Gastrocnemius medialis (tissue), 4 donors: ENCODE measurements around the gene ING1.

Experiments
- POLR2A ChIP-seq, 2 donors: fragments of 450-650 bp; IDR thresholded peaks; one replicate each; pipeline ENCODE4 v1.6.1; 2017; ENCODE audit warnings: antibody characterized with exemption in 2 of 2, mild to moderate bottlenecking in 2 of 2, moderate library complexity in 2 of 2
- TF ChIP-seq, protein P1 (sequence below), 5 experiments: fragments of 450-650 bp in 3 of 5; fragments of 200-600 bp in 2 of 5; sonication (generic) in 2 of 5; IDR thresholded peaks in 4 of 5; conservative IDR thresholded peaks in 1 of 5; 1 replicate in 4 of 5; 2 replicates in 1 of 5; pipeline ENCODE4 v1.5.1; 2016 to 2019; ENCODE audit warnings: antibody characterized with exemption in 5 of 5, mild to moderate bottlenecking in 3 of 5, moderate library complexity in 3 of 5

DNA sequence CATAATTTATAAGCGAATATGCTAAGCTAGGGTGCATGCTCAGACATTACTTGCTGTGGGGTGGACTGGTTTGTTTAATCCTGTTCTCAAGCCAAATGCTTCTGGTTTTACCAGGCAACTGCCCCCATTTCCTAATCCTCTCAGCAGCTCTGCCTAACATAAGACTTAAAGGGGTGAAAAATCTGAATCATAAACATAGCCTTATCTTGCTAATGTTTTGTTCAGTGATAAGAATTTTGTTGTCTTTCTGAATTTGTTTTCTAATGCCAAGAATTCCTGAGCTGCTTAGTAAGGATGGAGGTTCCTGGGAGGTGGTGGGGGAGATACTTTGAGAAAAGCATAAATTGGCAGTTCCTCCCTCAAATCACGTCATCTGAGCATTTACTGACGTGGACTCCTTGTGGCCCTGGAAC is 42.7 kb downstream of the ING1 start:
- TF ChIP-seq, protein P1, sequence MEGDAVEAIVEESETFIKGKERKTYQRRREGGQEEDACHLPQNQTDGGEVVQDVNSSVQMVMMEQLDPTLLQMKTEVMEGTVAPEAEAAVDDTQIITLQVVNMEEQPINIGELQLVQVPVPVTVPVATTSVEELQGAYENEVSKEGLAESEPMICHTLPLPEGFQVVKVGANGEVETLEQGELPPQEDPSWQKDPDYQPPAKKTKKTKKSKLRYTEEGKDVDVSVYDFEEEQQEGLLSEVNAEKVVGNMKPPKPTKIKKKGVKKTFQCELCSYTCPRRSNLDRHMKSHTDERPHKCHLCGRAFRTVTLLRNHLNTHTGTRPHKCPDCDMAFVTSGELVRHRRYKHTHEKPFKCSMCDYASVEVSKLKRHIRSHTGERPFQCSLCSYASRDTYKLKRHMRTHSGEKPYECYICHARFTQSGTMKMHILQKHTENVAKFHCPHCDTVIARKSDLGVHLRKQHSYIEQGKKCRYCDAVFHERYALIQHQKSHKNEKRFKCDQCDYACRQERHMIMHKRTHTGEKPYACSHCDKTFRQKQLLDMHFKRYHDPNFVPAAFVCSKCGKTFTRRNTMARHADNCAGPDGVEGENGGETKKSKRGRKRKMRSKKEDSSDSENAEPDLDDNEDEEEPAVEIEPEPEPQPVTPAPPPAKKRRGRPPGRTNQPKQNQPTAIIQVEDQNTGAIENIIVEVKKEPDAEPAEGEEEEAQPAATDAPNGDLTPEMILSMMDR (IDR thresholded peaks at IDR 0.05 in 4 of 5, conservative IDR thresholded peaks at IDR 0.05 in 1 of 5) = no peak
- no peak for TF ChIP-seq POLR2A (IDR thresholded peaks at IDR 0.05)
